ENCODE data around the gene POLR1E.

DNA sequence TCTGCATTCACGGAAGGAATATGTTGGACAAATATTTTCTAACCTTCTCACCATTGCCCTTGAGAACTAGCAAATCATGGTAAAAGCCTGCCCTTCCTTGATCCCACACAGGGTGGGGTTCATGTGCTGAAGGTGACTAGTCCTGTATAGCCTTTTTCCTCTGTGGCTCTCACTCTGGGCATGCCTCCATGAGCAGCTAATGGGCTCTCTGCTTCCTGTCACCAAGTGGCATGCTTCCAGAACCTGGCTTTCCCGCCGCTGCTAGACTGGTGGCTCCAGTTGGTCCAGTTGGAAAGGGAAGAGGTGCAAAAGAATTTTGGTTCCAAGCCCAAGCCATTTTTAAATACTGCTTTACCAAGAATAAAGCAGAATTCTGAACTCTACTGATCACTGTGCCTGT, 54.9 kb downstream of the POLR1E start:
- TF ChIP-seq CTCF (IDR thresholded peaks at IDR 0.05) (no peak), EZH2phosphoT487 (IDR thresholded peaks at IDR 0.05) (no peak)
